Activated CD4-positive, alpha-beta T cell treated with anti-CD3 and anti-CD28 coated beads for 24 hours (primary cell): ENCODE measurements around the gene ACTMAP.
"Not testable (repeated sequence)": the region's sequence is repeated elsewhere in the genome, so short reads cannot be mapped to it uniquely, and the experiment has no call there.

Source experiments
- DNase-seq, 2 donors: peaks; one replicate each; pipeline ENCODE4 v3.0.0-alpha.2; 2020; ENCODE audit warnings: low read depth in 2 of 2

The ACTMAP gene

DNA sequence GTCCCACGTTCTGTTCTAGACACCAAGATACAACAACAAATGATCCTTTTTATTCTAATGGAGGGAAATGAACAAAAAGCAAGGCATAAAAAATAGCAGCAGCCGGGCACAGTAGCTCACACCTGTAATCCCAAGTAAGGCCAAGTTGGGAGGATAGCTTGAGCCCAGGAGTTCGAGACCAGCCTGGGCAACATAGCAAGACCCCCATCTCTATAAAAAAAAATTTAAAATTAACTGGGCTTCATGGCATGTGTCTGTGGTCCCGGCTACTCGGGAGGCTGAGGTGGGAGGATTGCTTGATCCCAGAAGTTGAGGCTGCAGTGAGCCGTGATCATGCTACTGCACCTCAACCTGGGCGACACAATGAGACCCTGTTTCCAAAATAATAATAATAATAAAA lies 26.1 kb upstream of the ACTMAP start:
- DNase-seq = no peak

DNA sequence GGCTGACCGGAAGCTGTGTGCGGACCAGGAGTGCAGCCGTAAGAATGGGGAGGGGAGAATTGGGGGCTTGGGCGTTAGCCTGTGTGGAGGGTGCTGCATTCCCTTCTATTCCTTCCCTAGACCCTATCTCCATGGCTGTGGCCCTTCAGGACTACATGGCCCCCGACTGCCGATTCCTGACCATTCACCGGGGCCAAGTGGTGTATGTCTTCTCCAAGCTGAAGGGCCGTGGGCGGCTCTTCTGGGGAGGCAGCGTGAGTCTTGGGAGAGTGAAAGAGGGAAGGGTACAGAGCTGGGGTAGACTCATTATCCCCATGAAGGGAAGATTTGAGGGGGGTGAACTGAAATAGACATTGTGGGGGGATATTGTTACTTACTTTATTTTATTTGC lies 25.4 kb upstream of the ACTMAP start:
- no peak for DNase-seq

DNA sequence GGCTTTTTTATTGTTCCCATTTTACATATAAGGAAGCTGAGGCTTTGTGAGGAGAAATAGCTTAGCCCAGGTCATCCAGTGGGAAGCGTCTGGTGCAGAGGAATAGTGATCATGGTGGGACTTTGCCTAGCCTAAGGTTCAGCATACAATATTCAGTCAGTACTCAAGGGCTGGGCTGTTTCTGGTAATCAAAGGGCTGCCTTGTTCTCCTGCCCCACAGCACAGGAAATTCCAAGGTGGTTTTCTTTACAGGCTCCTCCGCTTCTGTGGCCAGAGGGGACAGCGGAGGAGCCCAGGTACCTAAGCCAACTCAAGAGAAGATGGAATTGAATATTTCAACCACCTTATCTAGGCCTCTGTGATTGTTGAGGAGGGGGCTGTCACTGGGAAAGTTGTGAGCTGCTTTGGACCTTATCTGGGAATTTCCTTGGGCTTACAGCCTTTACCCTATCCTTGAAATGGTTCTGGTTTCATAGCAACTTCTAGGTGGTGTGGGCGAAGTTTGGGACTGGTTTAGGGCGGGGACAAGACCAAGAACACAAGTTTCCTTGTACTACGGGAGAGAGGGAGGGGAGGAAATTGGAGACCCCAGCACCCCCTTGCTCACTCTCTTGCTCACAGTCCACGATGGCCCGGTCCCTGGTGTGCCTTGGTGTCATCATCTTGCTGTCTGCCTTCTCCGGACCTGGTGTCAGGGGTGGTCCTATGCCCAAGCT lies 24.8 kb upstream of the ACTMAP start, which contains the start of gene MIA:
TSS of gene MIA (plus strand) at position 606 of the 716 bp plus-strand sequence. CDS start at position 628, 22 bp downstream.
- no peak for DNase-seq

DNA sequence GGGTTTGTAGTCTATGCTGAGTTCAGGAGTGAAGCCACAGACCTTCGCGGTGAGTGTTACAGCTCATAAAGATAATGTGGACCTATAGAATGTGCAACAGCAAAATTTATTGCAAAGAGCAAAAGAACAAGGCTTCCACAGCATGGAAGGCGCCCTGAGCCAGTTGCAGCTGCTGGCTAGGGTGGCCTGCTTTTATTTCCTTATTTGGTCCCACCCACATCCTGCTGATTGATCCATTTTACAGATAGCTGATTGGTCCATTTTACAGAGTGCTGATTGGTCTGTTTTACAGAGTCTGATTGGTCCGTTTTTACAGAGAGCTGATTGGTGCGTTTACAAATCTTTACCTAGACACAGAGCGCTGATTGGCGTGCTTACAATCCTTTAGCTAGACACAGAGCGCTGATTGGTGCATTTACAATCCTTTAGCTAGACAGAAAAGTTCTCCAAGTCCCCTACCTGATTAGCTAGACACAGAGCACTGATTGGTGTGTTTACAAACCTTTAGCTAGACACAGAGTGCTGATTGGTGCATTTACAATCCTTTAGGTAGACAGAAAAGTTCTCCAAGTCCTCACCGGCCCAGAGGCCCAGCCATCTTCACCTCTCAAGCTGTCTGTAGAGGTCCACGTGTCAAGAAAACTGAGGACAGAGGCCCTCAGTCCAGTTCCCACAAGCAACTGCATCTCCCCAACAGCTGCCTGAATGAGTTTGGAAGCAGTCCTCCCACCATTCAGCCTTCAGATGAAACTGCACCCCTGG lies 21.0 kb upstream of the ACTMAP start:
- not testable (repeated sequence) for DNase-seq

DNA sequence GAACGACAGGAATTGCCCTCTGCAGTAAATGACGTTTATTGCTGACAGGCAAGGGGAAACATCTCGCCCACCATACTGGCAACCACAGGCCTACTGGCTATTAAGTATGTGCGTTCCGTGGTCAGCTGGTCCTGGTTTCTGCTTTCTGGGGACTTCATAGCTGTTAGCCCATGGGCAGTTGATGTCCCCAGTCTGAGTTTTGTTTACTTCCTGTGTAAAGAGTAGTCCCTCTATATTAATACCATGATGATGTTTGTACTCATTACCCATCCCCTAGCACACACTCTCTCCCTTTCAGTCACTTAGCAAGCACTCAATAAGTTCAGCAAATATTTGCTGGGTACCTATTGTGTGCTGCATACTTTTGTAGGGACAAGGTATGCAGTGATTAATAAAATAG lies 18.6 kb upstream of the ACTMAP start:
- no peak for DNase-seq

DNA sequence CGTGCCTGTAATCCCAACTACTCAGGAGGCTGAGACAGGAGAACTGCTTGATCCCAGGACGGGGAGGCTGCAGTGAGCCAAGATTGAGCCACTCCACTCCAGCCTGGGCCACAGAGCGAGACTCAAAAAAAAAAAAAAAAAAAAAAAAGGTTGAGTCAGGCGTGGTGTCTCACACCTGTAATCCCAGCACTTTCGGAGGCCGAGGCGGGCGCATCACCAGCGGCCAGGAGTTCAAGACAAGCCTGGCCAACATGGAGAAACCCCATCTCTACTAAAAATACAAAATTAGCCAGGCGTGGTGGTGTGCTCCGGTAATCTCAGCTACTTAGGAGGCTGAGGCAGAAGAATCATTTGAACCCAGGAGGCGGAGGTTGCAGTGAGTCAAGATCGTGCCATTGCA lies 16.1 kb upstream of the ACTMAP start:
- not testable (repeated sequence) for DNase-seq

DNA sequence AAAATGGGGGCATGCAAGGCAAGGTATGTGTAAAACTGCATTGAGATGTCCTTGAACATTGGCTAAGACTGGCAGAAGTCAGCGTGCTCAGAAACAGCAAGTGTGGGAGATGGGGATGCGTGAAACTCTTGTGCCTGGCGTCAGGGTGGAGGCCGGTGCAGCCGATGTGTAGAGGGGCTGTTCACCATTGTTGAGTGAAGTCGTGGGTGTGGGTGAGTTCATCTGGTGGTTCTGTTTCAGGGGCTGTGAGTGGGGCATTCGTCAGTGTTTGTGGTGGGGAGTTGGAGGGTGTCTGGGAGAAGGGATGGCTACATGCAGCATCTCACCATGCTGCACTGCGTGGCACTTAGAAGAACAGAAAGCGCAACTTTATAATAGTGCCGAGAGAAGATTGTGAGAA lies 13.7 kb upstream of the ACTMAP start:
- DNase-seq = no peak

DNA sequence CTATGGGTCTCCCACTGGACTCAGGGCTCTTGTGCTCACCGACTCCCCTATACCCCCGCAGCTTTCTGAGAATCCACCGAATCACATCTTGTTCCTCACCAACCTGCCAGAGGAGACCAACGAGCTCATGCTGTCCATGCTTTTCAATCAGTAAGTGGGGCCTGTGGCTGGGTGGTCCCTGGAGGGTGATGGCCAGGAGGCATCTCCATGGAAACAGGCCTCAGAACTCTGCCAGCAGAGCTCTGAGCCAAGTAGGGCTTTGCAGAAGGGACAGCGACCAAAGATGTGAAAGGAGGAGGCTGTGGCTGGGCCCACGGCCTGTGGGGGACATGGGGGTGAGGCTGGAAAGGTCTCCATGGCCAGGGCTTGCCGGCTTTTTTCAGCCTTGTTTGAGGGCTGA lies 13.2 kb upstream of the ACTMAP start:
- no peak for DNase-seq

DNA sequence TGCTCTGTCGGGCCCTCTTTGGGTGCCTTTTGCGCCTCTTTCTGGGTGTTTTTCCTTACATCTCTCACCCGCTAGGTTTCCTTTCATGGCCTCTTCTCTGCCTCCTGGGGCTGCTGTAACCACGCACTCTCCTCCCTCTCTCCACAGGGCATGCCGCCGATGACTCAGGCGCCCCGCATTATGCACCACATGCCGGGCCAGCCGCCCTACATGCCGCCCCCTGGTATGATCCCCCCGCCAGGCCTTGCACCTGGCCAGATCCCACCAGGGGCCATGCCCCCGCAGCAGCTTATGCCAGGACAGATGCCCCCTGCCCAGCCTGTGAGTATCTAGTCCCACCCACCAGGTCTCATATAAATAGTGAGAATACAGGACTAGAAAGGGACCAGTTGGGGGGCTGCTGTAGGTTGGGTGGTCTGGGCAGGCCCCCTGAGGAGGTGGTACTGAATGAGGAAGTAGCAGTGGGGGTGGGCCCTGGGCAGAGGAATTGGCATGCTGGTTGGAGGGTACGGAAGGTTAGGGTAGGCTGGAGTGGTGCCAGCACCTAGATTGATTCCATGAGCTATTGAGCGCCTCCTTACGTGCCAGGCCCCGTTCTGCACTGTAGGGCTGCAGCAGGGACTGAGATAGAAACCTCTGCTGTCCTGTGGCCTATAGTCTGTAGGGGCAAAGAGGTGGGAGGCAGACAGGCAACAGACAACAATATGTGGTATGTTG lies 12.6 kb upstream of the ACTMAP start:
- DNase-seq = no peak

DNA sequence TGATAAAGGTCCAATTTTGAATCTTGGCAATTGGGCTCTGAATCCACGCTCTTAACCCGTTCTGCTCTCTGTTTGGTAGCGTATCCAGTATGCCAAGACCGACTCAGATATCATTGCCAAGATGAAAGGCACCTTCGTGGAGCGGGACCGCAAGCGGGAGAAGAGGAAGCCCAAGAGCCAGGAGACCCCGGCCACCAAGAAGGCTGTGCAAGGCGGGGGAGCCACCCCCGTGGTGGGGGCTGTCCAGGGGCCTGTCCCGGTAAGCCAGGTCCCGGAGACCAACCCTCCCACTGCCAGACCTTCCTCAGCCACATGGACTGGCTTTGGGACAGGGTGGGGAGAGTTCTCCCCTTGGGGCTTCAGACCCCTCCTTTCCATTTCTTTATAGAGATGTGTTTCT lies 9.1 kb upstream of the ACTMAP start:
- DNase-seq = no peak

DNA sequence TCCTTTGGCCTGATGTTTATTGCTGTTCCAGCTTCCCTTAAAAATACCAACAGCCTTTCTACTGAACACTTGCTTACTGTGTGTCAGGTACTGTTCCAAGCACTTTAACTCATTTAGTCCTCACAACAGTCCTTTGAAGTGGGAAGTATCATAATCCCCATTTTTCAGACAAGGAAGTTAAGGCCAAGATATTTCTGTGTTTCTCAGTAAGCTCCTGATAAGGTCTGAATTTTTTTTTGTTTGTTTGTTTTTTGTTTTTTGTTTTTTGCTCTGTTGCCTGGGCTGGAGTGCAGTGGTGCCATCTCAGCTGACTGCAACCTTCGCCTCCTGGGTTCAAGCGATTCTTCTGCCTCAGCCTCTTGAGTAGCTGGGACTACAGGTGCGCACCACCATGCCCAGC lies 8.2 kb upstream of the ACTMAP start:
- DNase-seq = no peak

DNA sequence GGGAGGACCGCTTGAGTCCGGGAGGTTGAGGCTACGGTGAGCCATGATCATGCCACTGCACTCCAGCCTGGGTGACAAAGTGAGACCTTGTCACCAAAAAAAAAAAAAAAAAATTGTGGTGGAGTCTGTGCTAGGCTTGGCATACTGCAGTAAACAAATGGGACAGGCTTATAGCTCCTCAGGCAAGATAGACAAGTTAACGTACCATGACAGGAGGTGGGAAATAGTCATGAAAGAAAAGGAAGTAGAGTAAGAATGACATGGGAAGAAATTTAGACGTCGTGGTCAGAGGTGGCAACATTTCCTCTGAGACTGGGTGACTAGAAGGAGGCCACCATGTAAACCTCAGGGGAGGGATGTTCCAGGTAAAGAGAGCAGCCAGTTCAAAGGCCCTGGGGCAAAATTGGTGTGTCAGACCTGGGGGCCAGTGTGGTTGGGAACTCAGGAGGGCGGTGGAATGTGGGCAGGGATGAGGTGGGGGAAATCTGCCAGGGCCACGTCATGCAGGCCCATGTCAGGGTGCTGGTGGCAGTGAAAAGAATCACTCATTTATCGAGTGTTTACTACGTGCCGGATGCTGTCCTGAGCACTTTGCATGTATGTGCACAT lies 6.3 kb upstream of the ACTMAP start:
- no peak for DNase-seq

DNA sequence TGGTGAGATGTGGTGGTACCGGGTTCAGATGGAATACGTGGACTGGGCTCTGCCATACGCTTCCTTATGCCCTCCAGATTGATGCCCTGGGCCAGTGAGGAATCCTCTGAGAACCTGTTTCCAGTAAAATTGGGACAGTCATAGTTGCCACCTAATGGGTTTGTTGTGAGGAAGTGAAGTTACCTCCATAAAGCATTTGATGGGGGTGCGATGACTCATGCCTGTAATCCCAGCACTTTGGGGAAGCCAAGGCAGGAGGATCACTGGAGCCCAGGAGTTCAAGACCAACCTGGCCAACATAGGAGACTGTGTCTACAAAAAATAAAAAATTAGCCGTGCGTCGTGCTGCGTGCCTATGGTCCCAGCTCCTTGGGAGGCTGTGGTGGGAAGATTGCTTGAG lies 5.5 kb upstream of the ACTMAP start:
- DNase-seq = no peak

DNA sequence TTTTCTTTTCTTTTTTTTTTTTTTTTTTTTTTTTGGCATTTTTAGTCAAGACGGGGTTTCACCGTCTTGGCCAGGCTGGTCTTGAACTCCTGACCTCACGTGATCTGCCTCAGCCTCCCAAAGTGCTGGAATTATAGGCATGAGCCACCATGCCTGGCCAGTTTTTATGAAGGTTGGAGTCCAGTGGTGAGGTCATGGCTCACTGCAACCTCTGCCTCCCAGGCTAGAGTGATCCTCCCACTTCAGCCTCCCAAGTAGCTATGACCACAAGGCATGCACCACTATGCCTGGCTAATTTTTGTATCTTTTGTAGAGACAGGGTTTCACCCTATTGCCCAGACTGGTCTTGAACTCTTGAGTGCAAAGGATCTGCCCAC lies 5.0 kb upstream of the ACTMAP start:
- DNase-seq = no peak

DNA sequence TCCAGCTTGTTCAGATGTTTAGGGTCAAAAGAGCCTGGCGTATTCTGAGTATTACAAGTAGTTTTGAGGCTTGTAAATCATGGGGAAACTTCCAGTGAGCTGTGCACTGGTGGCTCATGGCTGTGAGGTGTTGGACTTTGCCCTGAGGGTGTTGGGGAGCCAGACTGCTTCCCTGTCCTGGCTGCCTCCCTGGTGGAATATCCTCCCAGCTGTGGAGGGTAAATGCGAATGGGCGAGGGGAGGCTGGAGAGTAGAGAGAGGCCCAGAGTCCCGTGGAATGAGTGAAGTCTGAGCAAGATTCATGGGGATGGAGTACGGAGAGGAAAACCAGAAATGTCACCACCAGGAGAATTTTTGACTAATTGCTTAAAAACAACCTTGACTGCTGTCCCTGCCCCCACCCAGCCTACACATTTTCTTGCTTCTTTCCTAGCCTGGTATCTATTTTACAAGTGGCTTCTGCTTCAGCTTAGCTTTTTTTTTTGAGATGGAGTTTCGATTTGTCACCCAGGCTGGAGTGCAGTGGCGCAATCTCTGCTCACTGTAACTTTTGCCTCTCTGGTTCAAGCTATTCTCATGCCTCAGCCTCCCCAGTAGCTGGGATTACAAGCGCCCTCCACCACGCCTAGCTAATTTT lies 4.5 kb upstream of the ACTMAP start:
- peak; percentile 57 to 59 for DNase-seq

DNA sequence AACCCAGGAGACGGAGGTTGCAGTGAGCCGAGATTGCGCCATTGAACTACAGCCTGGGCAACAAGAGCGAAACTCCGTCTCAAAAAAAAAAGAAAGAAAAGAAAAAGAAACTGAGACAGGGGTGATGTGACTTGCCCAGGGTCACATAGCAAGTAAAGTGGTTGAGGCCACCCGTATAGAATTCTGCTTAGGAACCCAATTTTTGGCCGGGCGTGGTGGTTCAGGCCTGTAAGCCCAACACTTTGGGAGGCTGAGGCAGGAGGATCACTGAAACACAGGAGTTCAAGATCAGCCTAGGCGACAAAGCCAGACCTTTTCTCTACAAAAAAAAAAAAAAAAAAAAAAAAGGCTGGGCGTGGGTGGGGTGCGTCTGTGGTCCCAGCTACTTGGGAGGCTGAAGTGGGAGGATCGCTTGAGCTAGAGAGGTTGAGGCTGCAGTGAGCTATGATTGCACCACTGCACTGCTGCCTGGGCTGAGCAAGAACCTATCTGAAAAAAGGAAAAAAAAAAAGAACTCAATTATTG lies 2.0 kb upstream of the ACTMAP start:
- no peak for DNase-seq

DNA sequence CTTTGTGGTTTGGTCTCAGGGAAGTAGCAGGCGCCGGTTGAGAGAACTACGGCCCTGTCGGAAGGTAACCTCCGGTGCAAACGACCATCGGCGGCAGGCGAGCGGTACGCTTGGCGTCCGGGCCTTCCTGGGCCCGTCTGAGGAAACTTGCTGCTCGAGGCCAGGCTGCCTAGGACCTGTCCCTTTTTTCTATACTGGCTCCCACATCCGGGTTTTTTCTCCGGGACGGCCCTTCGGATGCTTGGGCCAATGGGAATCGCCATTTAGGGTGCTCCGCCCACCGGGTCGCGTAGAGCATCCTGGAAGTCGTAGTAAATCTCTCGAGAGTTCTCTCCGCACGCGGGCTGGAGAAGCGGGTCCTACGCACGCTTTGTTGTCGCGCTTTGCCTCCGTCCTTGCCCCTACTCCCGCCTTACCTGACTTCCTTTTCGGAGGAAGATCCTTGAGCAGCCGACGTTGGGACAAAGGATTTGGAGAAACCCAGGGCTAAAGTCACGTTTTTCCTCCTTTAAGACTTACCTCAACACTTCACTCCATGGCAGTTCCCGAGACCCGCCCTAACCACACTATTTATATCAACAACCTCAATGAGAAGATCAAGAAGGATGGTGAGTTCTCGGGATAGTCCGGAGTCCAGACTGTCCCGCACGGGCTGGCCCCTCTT lies 729 bp upstream of the ACTMAP start, which contains the start of gene SNRPA:
TSS of gene SNRPA (plus strand) at position 330 of the 664 bp plus-strand sequence. CDS start at position 536, 206 bp downstream.
- DNase-seq = peak; percentile 91 to 95

DNA sequence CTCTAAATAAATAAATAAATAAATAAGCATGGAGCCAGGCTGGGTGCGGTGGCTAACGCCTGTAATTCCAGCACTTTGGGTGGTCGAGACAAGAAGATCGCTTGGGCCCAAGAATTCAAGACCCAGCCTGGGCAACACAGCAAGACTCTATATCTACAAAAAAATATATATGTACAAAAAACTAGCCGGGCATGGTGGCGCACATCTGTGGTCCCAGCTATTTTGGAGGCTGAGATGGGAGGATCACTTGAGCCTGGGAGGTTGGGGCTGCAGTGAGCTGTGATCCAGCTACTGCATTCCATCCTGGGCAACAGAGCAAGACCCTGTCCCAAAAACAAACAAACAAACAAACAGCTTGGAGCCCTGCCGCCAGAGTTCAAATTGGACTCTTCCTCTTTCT lies 2.7 kb downstream of the ACTMAP start:
- no peak for DNase-seq

DNA sequence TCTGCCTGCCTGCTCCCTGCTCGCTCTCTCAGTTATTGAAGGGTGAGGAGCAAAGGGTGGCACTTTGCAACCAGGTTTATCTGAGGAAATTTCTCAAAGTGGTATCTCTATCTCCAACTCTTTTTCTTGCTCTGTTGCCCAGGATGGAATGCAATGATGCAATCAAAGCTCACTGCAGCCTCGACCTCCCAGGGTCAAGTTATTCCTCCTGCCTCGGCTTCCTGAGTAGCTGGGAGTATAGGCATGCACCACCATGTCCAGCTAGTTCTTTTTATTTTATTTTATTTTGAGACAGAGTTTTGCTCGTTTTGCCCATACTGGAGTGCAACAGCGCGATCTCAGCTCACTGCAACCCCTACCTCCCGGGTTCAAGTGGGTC lies 4.9 kb downstream of the ACTMAP start:
- no peak for DNase-seq

DNA sequence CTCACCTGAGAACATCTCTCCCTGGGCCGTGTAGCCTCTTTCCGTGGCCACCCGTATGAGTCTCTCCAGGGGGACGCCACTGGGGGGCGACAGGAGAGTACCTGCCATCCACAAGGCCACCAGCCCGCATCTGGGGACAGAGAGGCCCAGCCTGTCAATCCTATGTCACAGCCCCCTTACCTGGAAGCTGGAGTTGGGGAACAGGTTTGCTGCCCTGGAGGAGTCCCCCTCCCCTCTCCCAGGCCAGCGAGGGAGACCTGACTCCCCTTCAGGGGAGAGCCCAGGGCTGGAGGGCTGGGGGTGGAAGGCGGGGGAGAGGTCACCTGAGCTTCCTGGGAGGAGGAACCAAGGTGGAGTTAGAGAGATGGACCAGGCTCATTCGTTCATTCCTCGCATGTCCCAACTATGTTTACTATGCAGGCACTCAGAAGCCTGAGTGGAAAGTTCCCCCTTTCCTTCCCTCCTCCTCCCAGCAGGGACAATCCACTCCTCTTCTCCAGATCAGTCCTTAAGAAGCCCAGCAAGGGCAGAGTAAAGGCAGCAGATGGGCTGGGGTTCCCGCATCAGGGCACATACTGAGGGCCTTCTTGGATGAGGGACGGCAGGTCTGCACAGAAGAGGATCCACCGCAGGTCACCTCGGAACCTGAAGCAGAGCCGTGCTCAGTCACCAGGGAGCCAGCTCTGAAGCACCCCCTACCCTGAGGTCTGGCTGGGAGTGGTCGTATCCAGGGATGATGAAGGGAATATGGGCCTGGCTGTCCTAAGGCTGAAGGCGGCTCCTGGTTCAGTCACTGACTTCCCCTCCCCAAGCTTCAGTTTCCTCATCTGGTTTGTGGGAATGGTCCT lies 5.5 kb downstream of the ACTMAP start:
- no peak for DNase-seq
